Neural crest cell (in vitro differentiated cells): ENCODE data around the gene PEX5L. TPM values are rescaled to one million over a fixed set of nuclear protein-coding genes. Genes with fewer than 3 reads are reported as not detected.

Source experiments
- DNase-seq: peaks from one replicate; pipeline ENCODE4 v3.0.0; 2021; ENCODE audit warnings: low read depth, mixed read lengths, low spot score
- H3K27ac Mint-ChIP-seq: one replicate; pipeline ENCODE4 v1.8.0; 2021; ENCODE audit warnings: mild to moderate bottlenecking, mixed read lengths; ENCODE audit not compliant: unreplicated experiment
- H3K27me3 Mint-ChIP-seq: 2 replicates; pipeline ENCODE4 v1.8.0; 2021; ENCODE audit warnings: low read depth, mild to moderate bottlenecking, mixed read lengths
- H3K36me3 Mint-ChIP-seq: 2 replicates; pipeline ENCODE4 v1.8.0; 2021; ENCODE audit warnings: low read depth, mild to moderate bottlenecking, mixed read lengths
- H3K4me1 Mint-ChIP-seq: 2 replicates; pipeline ENCODE4 v1.8.0; 2021; ENCODE audit warnings: mixed read lengths
- H3K4me3 Mint-ChIP-seq: one replicate; pipeline ENCODE4 v1.8.0; 2021; ENCODE audit warnings: mild to moderate bottlenecking, mixed read lengths
- H3K9me3 Mint-ChIP-seq: 2 replicates; pipeline ENCODE4 v1.8.0; 2021; ENCODE audit warnings: mixed read lengths
- CTCF ChIP-seq: fragments of 200-600 bp; sonication (generic); conservative IDR thresholded peaks from 2 replicates; pipeline ENCODE4 v1.5.0; 2021; ENCODE audit warnings: antibody characterized with exemption, mild to moderate bottlenecking
- total RNA-seq: library from RNA; stranded (reverse); gene quantifications from 2 replicates; pipeline ENCODE4 v1.2.1, GENCODE V29; 2021

PEX5L gene
- total RNA-seq, 1 donor from 2014 or later: 0.96 TPM

GRCh38 chr3:179895330-179895729 is 141.4 kb downstream of the PEX5L start:
- H3K4me1 Mint-ChIP-seq: peaks cover 4% of the 10 kb centered on the region
- H3K4me3 Mint-ChIP-seq: no peak overlapping the region
- H3K27me3 Mint-ChIP-seq: no peaks in the 10 kb centered on the region
- no peak for TF ChIP-seq CTCF
- H3K27ac Mint-ChIP-seq: no peak overlapping the region
- no peak for DNase-seq
- no peaks in the 10 kb centered on the region for H3K9me3 Mint-ChIP-seq
- no peaks in the 10 kb centered on the region for H3K36me3 Mint-ChIP-seq

GRCh38 chr3:179887295-179887943 is 149.3 kb downstream of the PEX5L start:
- H3K27ac Mint-ChIP-seq: no peak overlapping the region

GRCh38 chr3:179885950-179886349 is 150.8 kb downstream of the PEX5L start:
- H3K27ac Mint-ChIP-seq: no peak overlapping the region
- DNase-seq: no peak
- H3K36me3 Mint-ChIP-seq: no peaks in the 10 kb centered on the region
- TF ChIP-seq CTCF: no peak
- no peak overlapping the region for H3K4me3 Mint-ChIP-seq
- H3K9me3 Mint-ChIP-seq: no peaks in the 10 kb centered on the region
- H3K4me1 Mint-ChIP-seq: peaks cover 28% of the 10 kb centered on the region
- no peaks in the 10 kb centered on the region for H3K27me3 Mint-ChIP-seq

More at GRCh38 chr3:179887295-179887943, 149.3 kb downstream of the PEX5L start:
- peaks cover 19% of the 10 kb centered on the region for H3K4me1 Mint-ChIP-seq
- H3K4me3 Mint-ChIP-seq: no peak overlapping the region
- H3K9me3 Mint-ChIP-seq: no peaks in the 10 kb centered on the region
- DNase-seq: no peak
- no peak for TF ChIP-seq CTCF
- H3K36me3 Mint-ChIP-seq: no peaks in the 10 kb centered on the region
- H3K27me3 Mint-ChIP-seq: no peaks in the 10 kb centered on the region

GRCh38 chr3:179884136-179884535 is 152.6 kb downstream of the PEX5L start:
- Mint-ChIP-seq H3K4me1 (peaks cover 30% of the 10 kb centered on the region), H3K4me3 (no peak overlapping the region), H3K27me3 (no peaks in the 10 kb centered on the region), H3K36me3 (no peaks in the 10 kb centered on the region), H3K9me3 (no peaks in the 10 kb centered on the region), H3K27ac (no peak overlapping the region)
- no peak for TF ChIP-seq CTCF
- no peak for DNase-seq

- Mint-ChIP-seq H3K36me3 (no peaks in the 10 kb centered on the region), H3K9me3 (no peaks in the 10 kb centered on the region), H3K27me3 (no peaks in the 10 kb centered on the region), H3K4me3 (no peak overlapping the region), H3K27ac (no peak overlapping the region), H3K4me1 (peaks cover 18% of the 10 kb centered on the region)
- DNase-seq: no peak
- no peak for TF ChIP-seq CTCF
Observed at GRCh38 chr3:179882292-179882691, 154.4 kb downstream of the PEX5L start.
